ENCODE data around the gene CRMP1.

GRCh38 chr4:5905714-5906113 lies 12.8 kb upstream of the CRMP1 start:
- no peak for TF ChIP-seq CTCF (conservative IDR thresholded peaks at IDR 0.05; ENCODE audit: low read depth, low read length)
- TF ChIP-seq EZH2 (IDR thresholded peaks at IDR 0.05; ENCODE audit: low read length, unreplicated experiment) = no peak
- TF ChIP-seq EZH2phosphoT487 (IDR thresholded peaks at IDR 0.05; ENCODE audit: borderline replicate concordance, low read length) = no peak

All from PC-3 (cell line).